C4-2B (cell line): ENCODE results near the gene RPP30.
"Not testable (repeated sequence)": the region's sequence is repeated elsewhere in the genome, so short reads cannot be mapped to it uniquely, and the experiment has no call there.

Source experiments
- ZFX ChIP-seq: fragments of 450-650 bp; IDR thresholded peaks from 2 replicates; pipeline ENCODE4 v1.6.1; 2017
- TF ChIP-seq, protein P1 (sequence below): fragments of 450-650 bp; conservative IDR thresholded peaks from 2 replicates; pipeline ENCODE4 v1.5.1; 2017; ENCODE audit warnings: mild to moderate bottlenecking

GRCh38 chr10:90896916-90897315 is 25.1 kb downstream of the RPP30 start:
- TF ChIP-seq, protein P1, sequence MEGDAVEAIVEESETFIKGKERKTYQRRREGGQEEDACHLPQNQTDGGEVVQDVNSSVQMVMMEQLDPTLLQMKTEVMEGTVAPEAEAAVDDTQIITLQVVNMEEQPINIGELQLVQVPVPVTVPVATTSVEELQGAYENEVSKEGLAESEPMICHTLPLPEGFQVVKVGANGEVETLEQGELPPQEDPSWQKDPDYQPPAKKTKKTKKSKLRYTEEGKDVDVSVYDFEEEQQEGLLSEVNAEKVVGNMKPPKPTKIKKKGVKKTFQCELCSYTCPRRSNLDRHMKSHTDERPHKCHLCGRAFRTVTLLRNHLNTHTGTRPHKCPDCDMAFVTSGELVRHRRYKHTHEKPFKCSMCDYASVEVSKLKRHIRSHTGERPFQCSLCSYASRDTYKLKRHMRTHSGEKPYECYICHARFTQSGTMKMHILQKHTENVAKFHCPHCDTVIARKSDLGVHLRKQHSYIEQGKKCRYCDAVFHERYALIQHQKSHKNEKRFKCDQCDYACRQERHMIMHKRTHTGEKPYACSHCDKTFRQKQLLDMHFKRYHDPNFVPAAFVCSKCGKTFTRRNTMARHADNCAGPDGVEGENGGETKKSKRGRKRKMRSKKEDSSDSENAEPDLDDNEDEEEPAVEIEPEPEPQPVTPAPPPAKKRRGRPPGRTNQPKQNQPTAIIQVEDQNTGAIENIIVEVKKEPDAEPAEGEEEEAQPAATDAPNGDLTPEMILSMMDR = not testable (repeated sequence)
- TF ChIP-seq ZFX = not testable (repeated sequence)
